ENCODE results near the gene AXIN1.

DNA sequence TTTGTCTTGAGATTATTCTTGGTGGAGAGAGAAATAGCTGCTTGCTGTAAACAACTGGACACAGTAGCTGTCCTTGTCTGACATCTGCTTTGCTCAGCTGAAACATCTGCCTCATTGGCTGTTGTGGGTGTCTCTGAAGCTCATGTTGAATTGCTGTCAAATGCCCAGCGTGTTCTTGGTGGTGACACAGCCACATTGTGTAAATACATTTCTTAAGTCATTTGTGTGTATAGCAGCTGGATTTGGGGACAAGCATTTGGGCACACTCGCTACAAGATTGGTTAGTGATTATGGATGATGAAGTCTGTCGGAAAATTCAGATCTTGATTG, 112.6 kb downstream of the AXIN1 start:
- TF ChIP-seq EP300 (IDR thresholded peaks at IDR 0.05) (no peak), KDM1A (IDR thresholded peaks at IDR 0.05; ENCODE audit: low read depth) (no peak), USF2 (IDR thresholded peaks at IDR 0.05) (no peak)
- TF ChIP-seq, protein P1, sequence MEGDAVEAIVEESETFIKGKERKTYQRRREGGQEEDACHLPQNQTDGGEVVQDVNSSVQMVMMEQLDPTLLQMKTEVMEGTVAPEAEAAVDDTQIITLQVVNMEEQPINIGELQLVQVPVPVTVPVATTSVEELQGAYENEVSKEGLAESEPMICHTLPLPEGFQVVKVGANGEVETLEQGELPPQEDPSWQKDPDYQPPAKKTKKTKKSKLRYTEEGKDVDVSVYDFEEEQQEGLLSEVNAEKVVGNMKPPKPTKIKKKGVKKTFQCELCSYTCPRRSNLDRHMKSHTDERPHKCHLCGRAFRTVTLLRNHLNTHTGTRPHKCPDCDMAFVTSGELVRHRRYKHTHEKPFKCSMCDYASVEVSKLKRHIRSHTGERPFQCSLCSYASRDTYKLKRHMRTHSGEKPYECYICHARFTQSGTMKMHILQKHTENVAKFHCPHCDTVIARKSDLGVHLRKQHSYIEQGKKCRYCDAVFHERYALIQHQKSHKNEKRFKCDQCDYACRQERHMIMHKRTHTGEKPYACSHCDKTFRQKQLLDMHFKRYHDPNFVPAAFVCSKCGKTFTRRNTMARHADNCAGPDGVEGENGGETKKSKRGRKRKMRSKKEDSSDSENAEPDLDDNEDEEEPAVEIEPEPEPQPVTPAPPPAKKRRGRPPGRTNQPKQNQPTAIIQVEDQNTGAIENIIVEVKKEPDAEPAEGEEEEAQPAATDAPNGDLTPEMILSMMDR (IDR thresholded peaks at IDR 0.05): no peak
